ENCODE results near the gene LMCD1.

LMCD1 gene

DNA sequence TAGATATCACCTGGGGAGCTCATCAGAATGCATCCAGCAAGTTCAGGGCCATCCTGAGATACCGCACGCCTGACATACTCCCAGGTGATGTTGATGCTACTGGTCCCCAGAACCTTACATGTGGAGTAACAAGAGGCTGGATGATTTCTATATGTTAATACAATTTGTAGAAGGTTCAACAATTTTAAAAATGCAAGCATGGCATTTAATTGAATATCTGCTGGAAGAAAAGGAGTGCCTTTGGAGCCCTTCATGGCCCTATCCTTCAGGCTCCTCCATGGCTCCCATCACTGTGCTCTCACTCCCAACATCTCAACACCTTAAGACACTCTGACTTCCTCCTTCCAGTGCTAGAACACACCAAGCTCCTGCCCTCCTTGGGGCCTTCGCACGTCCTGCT, 36.6 kb downstream of the LMCD1 start:
- DNase-seq = no peak

- DNase-seq = no peak
Measured at GRCh38 chr3:8538913-8539312, 37.3 kb downstream of the LMCD1 start.

- DNase-seq = no peak
Measured at GRCh38 chr3:8539419-8539818, 37.8 kb downstream of the LMCD1 start.

- DNase-seq = no peak
Measured at GRCh38 chr3:8540456-8540855, 38.8 kb downstream of the LMCD1 start.

GRCh38 chr3:8541486-8541885, 39.9 kb downstream of the LMCD1 start:
- no peak for DNase-seq

DNA sequence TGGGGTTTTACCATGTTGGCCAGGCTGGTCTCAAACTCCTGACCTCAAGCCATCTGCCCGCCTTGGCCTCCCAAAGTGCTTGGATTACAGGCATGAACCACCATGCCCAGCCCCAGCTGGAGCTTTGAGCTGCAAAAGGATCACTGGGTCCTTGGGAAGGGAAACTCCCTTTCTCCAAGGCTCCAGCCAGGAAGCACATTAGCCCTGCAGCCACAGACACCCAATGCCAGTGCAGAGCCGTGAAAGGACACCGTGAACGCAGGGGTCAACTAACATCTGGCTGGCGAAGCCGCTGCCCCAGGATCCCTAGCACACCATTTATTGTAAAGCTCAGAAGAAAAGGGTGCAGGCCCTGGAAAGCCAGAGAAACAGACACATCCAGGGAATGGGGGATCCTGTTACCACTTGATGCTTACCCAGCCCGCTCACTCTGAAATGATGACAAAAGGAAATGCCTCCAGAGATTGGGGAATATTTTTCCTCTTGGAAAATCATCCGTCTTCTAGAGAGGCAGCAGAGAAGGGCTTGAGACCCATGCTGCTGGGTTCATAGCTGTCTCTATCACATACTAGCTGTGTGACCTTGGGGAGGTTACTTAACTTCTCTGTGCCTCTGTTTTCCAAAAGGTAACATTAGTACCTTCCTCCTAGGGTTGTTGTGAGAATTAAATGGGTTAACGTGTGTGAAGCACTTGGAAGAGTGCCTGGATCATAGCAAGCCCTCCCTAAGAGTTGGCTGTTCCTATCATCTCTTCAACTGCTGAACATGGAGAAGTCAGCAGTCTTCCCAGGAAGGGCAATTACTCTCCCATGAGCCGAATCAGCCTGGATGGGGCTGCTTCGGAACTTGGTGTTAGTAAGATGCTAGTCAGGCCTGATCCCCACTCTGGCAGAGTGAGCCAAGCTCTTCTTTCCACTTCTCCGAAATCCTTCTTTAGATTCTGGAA, 40.8 kb downstream of the LMCD1 start:
- no peak for DNase-seq

DNA sequence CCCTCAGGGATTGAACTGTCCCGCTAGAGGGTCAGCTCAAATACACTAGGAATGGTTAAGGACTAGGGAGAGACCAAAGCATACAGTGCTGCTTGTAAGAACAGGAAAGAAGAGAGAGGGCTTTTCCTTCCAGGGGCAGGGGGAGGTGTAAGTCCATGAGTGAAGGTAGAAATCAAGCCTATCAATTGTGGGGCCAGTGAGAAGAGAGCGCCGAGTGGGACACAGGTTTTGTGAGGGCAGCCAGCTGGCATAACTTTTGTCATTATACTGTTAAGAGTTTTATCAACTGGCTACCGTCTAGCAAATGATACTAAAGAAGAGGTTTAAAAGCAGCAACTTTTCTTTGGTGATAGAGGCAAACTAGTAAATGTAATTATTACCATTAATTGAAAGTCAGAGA, 45.0 kb downstream of the LMCD1 start:
- no peak for DNase-seq

GRCh38 chr3:8548502-8549275, 47.1 kb downstream of the LMCD1 start:
- no peak for DNase-seq

GRCh38 chr3:8549354-8549753, 47.7 kb downstream of the LMCD1 start:
- DNase-seq = no peak

- no peak for DNase-seq
Measured at GRCh38 chr3:8550611-8551010, 49.0 kb downstream of the LMCD1 start.

- DNase-seq = no peak
Measured at GRCh38 chr3:8552223-8552762, 50.7 kb downstream of the LMCD1 start.

GRCh38 chr3:8553405-8553804, 51.8 kb downstream of the LMCD1 start:
- no peak for DNase-seq

DNA sequence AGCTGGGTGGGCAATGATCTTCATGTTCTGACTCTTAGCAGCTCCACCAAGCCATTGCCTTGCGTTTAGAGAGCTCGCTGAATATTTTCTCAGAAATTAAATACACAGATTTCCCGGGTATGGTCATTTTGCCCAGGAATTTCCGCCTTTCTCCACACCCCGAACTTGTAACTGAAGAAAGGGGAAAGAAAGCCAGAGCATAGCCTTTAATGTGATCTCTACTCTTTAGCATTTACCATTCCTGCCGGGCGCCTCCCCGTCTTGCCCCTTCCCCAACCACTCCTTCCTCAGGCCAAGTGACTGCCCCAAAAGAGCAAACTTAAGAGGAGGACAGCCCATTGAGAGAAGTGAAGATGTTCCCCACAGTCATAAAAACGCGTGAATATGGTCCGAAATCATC, 53.1 kb downstream of the LMCD1 start:
- DNase-seq = no peak

- no peak for DNase-seq
Measured at GRCh38 chr3:8555113-8555661, 53.6 kb downstream of the LMCD1 start.

DNA sequence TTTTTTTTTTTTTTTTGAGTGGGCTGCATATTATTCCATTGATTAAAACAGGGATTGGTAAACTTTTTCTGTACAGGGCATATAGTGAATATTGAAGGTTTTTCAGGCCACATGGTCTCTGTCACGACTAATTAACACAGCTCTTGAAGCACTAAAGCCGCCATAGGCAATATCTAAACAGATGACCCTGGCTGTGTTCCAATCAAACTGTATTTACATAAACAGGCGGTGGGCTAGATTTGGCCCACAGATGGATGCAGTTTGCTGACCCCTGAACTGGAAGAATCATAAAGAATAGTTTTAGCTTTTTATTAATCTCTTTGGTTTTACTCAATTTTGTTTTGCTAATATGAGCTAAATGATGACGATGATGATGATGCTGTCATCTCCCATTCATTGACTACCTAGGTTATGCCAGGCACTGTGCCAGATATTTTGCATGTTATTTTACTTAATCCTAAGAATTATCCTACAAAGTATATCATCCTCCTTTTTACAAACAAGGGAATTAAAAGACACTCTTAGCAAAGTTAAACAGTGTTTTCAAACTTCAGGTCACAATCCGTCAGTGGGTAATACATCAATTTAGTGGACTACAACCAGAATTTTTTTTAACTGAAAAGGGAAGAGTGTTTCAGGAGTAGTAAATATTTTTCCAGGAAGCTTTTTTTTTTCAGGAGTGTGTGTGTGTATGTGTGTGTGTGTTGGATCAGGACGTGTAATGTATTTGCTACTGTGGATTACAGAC, 54.3 kb downstream of the LMCD1 start:
- DNase-seq = no peak

DNA sequence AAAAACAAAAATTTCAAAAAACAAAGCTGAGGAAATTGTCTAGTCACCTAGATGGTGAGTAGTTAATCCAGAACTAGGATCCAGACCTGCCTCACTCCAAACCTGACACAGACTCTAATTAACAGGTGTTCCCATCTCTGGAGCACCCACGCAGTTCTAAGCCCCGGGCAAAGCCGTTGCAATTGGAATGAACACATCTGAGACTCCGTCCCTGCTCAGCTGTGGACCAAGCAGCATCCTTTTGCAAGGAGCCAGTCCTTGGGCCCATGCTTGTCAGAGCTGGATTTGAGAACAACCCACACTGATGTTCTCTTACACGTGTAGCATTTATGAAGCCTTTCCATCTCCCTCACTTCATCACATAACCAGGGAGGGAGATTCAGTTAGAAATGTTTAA, 54.8 kb downstream of the LMCD1 start:
- no peak for DNase-seq

DNA sequence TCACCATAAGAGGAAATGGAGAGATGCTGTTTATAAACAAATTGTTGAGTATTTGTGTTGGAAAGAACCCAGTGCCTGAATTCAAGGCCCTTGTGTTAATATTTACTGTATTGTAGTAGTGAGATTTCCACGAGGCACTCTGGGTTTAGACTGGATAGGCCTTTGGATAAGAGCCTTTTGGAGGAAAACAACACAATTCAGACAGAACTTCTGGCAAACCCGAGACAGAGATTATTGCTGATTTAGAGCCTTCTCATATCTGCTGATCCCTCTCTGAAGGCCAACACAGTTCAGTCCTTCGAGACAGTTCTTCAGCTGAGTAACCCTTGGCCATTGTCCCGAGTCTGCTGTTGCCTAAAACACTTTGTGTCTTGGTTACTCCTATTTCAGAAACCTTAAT, 55.7 kb downstream of the LMCD1 start:
- DNase-seq = no peak

GRCh38 chr3:8558645-8559044, 57.0 kb downstream of the LMCD1 start:
- no peak for DNase-seq

DNA sequence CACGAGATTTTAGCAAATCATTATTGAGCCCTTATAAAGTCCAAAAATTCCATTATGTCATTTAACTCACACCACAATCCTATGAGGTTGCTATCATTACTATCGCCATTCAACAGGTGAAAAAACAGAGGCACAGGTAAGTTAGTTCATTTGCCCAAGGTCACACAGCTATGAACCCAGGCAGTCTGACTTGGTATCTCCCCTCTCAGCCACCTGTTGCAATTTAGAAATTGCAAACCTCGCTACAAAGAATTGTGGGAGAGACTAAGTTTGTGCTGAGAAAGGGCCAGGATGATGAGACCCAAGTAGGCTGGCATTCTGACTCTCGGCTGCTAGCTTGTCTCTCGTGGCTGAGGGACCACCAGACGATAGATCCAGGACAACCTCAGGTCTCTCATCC, 57.7 kb downstream of the LMCD1 start:
- no peak for DNase-seq

DNA sequence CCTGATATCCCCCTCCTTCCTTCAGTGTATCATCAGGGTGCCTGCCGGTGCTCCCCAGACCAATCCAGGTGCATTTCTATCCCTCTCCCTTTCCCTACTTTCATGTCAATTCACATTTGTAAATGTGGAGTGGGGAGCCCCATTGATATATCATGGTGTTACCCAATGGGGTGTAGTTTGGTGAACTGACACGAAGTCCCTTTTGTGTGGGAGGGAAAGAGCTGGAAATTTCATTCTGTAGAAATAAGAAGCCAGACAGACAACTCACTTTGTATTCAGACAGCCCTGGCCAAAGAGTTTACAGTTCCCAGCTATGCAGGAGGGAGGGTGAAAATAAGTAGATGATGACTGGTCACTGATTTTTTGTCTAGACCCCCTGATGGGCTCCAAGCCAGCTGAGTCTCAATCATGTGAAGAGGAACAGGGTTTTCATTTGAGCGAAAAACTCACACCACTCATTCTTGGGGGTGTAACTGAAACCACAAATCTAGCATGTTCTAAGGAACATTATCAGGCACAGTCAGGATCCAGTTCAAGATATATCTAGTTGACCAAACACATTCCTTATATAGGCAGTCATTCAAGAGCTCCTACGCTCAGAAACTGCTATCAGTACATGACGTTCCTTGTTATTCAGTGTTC, 58.9 kb downstream of the LMCD1 start:
- DNase-seq = peak; percentile 5

- DNase-seq = no peak
Measured at GRCh38 chr3:8561370-8561769, 59.7 kb downstream of the LMCD1 start.

- no peak for DNase-seq
Measured at GRCh38 chr3:8562081-8562595, 60.5 kb downstream of the LMCD1 start.
